Astrocyte (in vitro differentiated cells and primary cell): Measurements from ENCODE around the gene BHLHA15. TPM values are rescaled to one million over a fixed set of nuclear protein-coding genes. Genes with fewer than 3 reads are reported as not detected.

Experiments used
- DNase-seq: peaks from one replicate; pipeline ENCODE4 v3.0.0-alpha.2; 2010; ENCODE audit warnings: low read depth
- FAIRE-seq: peaks from 2 replicates; lab custom pipeline; 2011; peaks lifted over from hg19 to GRCh38; lab: Jason Lieb, UNC
- H2AFZ ChIP-seq: 2 replicates; pipeline ENCODE4 v1.6.0; 2012; ENCODE audit warnings: low read depth, low read length, inconsistent platforms
- H3K27ac ChIP-seq: 2 replicates; pipeline ENCODE4 v1.5.1; 2011; ENCODE audit warnings: low read depth, low read length, inconsistent platforms
- H3K27me3 ChIP-seq: 2 replicates; pipeline ENCODE4 v1.6.0; 2011; ENCODE audit warnings: low read length, inconsistent platforms; ENCODE audit not compliant: insufficient read depth
- H3K36me3 ChIP-seq: 2 replicates; pipeline ENCODE4 v1.5.1; 2011; ENCODE audit warnings: low read length, inconsistent platforms; ENCODE audit not compliant: insufficient read depth
- H3K4me1 ChIP-seq: 2 replicates; pipeline ENCODE4 v1.5.1; 2011; ENCODE audit warnings: low read length, inconsistent platforms; ENCODE audit not compliant: insufficient read depth
- H3K4me2 ChIP-seq: 2 replicates; pipeline ENCODE4 v1.6.0; 2012; ENCODE audit warnings: low read length, inconsistent platforms
- H3K4me3 ChIP-seq: 2 replicates; pipeline ENCODE4 v1.5.1; 2011; ENCODE audit warnings: low read depth, mild to moderate bottlenecking, low read length, inconsistent platforms; ENCODE audit not compliant: insufficient read depth
- H3K79me2 ChIP-seq: 2 replicates; pipeline ENCODE4 v1.6.0; 2012; ENCODE audit warnings: mild to moderate bottlenecking, low read length, inconsistent platforms; ENCODE audit not compliant: insufficient read depth
- H3K9ac ChIP-seq: 2 replicates; pipeline ENCODE4 v1.6.0; 2012; ENCODE audit warnings: mild to moderate bottlenecking, low read length, inconsistent platforms
- H3K9me3 ChIP-seq: 2 replicates; pipeline ENCODE4 v1.5.1; 2012; ENCODE audit warnings: low read depth, mild to moderate bottlenecking, low read length, inconsistent platforms; ENCODE audit not compliant: insufficient read depth
- H4K20me1 ChIP-seq: 2 replicates; pipeline ENCODE4 v1.6.0; 2012; ENCODE audit warnings: low read length, inconsistent platforms; ENCODE audit not compliant: insufficient read depth
- H3K27ac Mint-ChIP-seq: one replicate; pipeline ENCODE4 v1.8.0; 2021; ENCODE audit warnings: mild to moderate bottlenecking, mixed read lengths; ENCODE audit not compliant: unreplicated experiment
- H3K27me3 Mint-ChIP-seq: one replicate; pipeline ENCODE4 v1.8.0; 2021; ENCODE audit warnings: low read depth, mixed read lengths; ENCODE audit not compliant: unreplicated experiment
- H3K36me3 Mint-ChIP-seq: one replicate; pipeline ENCODE4 v1.8.0; 2021; ENCODE audit warnings: low read depth, mixed read lengths; ENCODE audit not compliant: unreplicated experiment
- H3K4me1 Mint-ChIP-seq: one replicate; pipeline ENCODE4 v1.8.0; 2021; ENCODE audit warnings: low read depth, mixed read lengths; ENCODE audit not compliant: unreplicated experiment
- H3K4me3 Mint-ChIP-seq: one replicate; pipeline ENCODE4 v1.8.0; 2021; ENCODE audit warnings: mild to moderate bottlenecking, moderate library complexity, mixed read lengths; ENCODE audit not compliant: unreplicated experiment
- H3K9me3 Mint-ChIP-seq: one replicate; pipeline ENCODE4 v1.8.0; 2021; ENCODE audit warnings: mild to moderate bottlenecking, mixed read lengths; ENCODE audit not compliant: unreplicated experiment
- CTCF ChIP-seq: IDR thresholded peaks from 2 replicates; pipeline ENCODE4 v1.5.1; 2011; ENCODE audit warnings: low read depth, mild to moderate bottlenecking, inconsistent platforms, low read length, moderate library complexity; ENCODE audit not compliant: insufficient read depth
- EZH2 ChIP-seq: IDR thresholded peaks from 2 replicates; pipeline ENCODE4 v1.6.1; 2012; ENCODE audit warnings: mild to moderate bottlenecking, low read length, inconsistent platforms; ENCODE audit not compliant: insufficient read depth
- total RNA-seq: library from RNA; stranded (reverse); gene quantifications from 2 replicates; pipeline ENCODE4 v1.2.1, GENCODE V29; 2021

BHLHA15 gene
- total RNA-seq, 1 donor from 2014 or later: 0.57 TPM

GRCh38 chr7:98203964-98204605 is 7.2 kb upstream of the BHLHA15 start:
- Mint-ChIP-seq H3K4me1 (peaks cover 15% of the 10 kb centered on the region), H3K4me3 (no peak overlapping the region), H3K36me3 (peaks cover 7% of the 10 kb centered on the region), H3K9me3 (no peaks in the 10 kb centered on the region), H3K27me3 (no peaks in the 10 kb centered on the region), H3K27ac (no peak overlapping the region)
- Histone ChIP-seq H3K9ac (no peak overlapping the region), H4K20me1 (peaks cover 3% of the 10 kb centered on the region), H3K27me3 (no peaks in the 10 kb centered on the region), H3K36me3 (no peaks in the 10 kb centered on the region), H3K4me1 (no peaks in the 10 kb centered on the region), H3K9me3 (no peaks in the 10 kb centered on the region), H2AFZ (no peak overlapping the region), H3K4me2 (no peak overlapping the region), H3K79me2 (peaks cover under 1% of the 10 kb centered on the region), H3K27ac (no peak overlapping the region), H3K4me3 (no peak overlapping the region)
- TF ChIP-seq EZH2 (no peak), CTCF (no peak)
- DNase-seq: no peak
- no peak for FAIRE-seq

GRCh38 chr7:98204670-98205069 is 6.6 kb upstream of the BHLHA15 start:
- no peak overlapping the region for H3K27ac ChIP-seq
- no peak overlapping the region for H3K27ac Mint-ChIP-seq
- no peak overlapping the region for H3K9ac ChIP-seq

More at GRCh38 chr7:98204670-98205069, 6.6 kb upstream of the BHLHA15 start:
- Histone ChIP-seq H3K27me3 (no peaks in the 10 kb centered on the region), H3K4me1 (no peaks in the 10 kb centered on the region), H3K9me3 (no peaks in the 10 kb centered on the region), H3K79me2 (no peaks in the 10 kb centered on the region), H2AFZ (no peak overlapping the region), H3K4me3 (no peak overlapping the region), H4K20me1 (no peaks in the 10 kb centered on the region), H3K4me2 (no peak overlapping the region), H3K36me3 (no peaks in the 10 kb centered on the region)
- no peak for FAIRE-seq
- Mint-ChIP-seq H3K27me3 (no peaks in the 10 kb centered on the region), H3K36me3 (peaks cover 7% of the 10 kb centered on the region), H3K9me3 (no peaks in the 10 kb centered on the region), H3K4me3 (no peak overlapping the region), H3K4me1 (peaks cover 11% of the 10 kb centered on the region)
- TF ChIP-seq CTCF (no peak), EZH2 (no peak)
- no peak for DNase-seq
